Lower lobe of right lung (tissue), 2 donors: Measurements from ENCODE around the gene NELL1. TPM values are rescaled to one million over a fixed set of nuclear protein-coding genes. Genes with fewer than 3 reads are reported as not detected.

ENCODE experiments used
- ATAC-seq, 2 donors: fragments of 200-7000 bp; cut with Tn5 transposase; one replicate each; pipeline ENCODE4 v1.9.1; 2020 to 2022; ENCODE audit warnings: mild to moderate bottlenecking in 2 of 2, moderate library complexity in 2 of 2
- DNase-seq: peaks from one replicate; pipeline ENCODE4 v3.0.0-alpha.2; 2020
- H3K27ac ChIP-seq: fragments of 200-600 bp; one replicate; pipeline ENCODE4 v1.8.0; 2022
- H3K27me3 ChIP-seq: fragments of 200-600 bp; one replicate; pipeline ENCODE4 v1.8.0; 2022; ENCODE audit warnings: low read depth
- H3K36me3 ChIP-seq: fragments of 200-600 bp; one replicate; pipeline ENCODE4 v1.8.0; 2022; ENCODE audit warnings: mild to moderate bottlenecking
- H3K4me1 ChIP-seq: fragments of 200-600 bp; one replicate; pipeline ENCODE4 v1.8.0; 2022
- H3K4me3 ChIP-seq: fragments of 200-600 bp; one replicate; pipeline ENCODE4 v1.8.0; 2022; ENCODE audit warnings: mild to moderate bottlenecking
- H3K9me3 ChIP-seq: fragments of 200-600 bp; one replicate; pipeline ENCODE4 v1.8.0; 2022
- intact Hi-C: fragments of 100-400 bp; cut with DNase I; formaldehyde crosslinking; loops from one replicate; pipeline ENCODE4 v1.11.0; 2022
- total RNA-seq: library from RNA; stranded (reverse); fragmentation: NEBNext Ultra II Directional; extraction: Animal tissue kit (Norgen Biotek cat#: 25700); gene quantifications from one replicate; pipeline ENCODE4 v1.2.1, GENCODE V29; 2021
- TF ChIP-seq, protein P1 (sequence below): fragments of 200-600 bp; IDR thresholded peaks from one replicate; pipeline ENCODE4 v1.8.0; 2022; ENCODE audit warnings: antibody characterized with exemption, mild to moderate bottlenecking
- donor health status: DM: no; HTN: yes; CAD: no; lungs with severe emphysema.

NELL1 gene
- total RNA-seq, 1 donor from 2014 or later = 0.15 TPM

DNA sequence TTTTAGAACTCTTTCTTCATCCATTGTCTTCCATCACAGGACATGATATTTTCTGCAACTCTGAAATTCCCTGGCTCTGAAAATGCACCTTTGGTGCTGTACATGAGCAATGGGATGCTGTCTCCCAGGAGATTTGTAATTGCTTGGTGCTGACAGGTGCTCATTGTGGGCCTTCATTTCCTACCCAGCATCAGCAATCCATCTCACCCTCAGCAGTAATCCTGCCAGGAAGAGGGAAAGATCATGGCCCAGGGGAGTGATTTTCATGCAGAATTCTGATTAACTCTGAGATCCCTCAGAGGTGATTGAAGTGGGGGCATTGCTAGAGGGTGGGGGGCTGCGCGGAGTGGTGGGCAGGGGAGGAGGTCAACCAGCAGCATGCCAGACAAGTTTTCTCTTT is 651.7 kb downstream of the NELL1 start:
- no peaks in the 10 kb centered on the region for H3K9me3 ChIP-seq
- H3K4me1 ChIP-seq = no peaks in the 10 kb centered on the region
- DNase-seq (no peak), ATAC-seq (no peak)
- H3K27ac ChIP-seq = no peak overlapping the region
- no peak overlapping the region for H3K4me3 ChIP-seq
- intact Hi-C loops = no loop called here
- H3K27me3 ChIP-seq = no peaks in the 10 kb centered on the region
- no peaks in the 10 kb centered on the region for H3K36me3 ChIP-seq
- TF ChIP-seq, protein P1, sequence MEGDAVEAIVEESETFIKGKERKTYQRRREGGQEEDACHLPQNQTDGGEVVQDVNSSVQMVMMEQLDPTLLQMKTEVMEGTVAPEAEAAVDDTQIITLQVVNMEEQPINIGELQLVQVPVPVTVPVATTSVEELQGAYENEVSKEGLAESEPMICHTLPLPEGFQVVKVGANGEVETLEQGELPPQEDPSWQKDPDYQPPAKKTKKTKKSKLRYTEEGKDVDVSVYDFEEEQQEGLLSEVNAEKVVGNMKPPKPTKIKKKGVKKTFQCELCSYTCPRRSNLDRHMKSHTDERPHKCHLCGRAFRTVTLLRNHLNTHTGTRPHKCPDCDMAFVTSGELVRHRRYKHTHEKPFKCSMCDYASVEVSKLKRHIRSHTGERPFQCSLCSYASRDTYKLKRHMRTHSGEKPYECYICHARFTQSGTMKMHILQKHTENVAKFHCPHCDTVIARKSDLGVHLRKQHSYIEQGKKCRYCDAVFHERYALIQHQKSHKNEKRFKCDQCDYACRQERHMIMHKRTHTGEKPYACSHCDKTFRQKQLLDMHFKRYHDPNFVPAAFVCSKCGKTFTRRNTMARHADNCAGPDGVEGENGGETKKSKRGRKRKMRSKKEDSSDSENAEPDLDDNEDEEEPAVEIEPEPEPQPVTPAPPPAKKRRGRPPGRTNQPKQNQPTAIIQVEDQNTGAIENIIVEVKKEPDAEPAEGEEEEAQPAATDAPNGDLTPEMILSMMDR = no peak

DNA sequence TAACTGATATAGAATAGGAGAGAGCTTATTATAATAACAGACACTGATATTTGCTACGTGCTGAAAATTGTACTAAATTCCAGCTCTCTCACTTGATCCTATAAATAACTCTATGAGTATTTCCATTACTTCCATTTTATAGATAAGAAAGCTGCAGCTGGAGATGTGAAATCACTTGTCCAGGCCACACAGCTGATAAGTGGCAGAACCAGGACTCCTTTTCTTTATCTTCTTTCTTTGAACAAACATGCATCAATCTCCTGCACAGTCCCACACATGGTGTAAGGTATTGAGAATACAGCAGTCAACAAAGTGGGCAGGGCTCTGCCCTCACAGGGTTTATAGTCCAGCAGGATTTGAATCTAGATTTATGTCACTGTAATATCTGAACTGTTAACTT is 652.1 kb downstream of the NELL1 start:
- no peak overlapping the region for H3K27ac ChIP-seq
- no peaks in the 10 kb centered on the region for H3K36me3 ChIP-seq
- no peaks in the 10 kb centered on the region for H3K4me1 ChIP-seq
- H3K9me3 ChIP-seq = no peaks in the 10 kb centered on the region
- no peak for ATAC-seq
- no peak for DNase-seq
- TF ChIP-seq, protein P1 = no peak
- H3K27me3 ChIP-seq = no peaks in the 10 kb centered on the region
- no peak overlapping the region for H3K4me3 ChIP-seq
- intact Hi-C loops = no loop called here

DNA sequence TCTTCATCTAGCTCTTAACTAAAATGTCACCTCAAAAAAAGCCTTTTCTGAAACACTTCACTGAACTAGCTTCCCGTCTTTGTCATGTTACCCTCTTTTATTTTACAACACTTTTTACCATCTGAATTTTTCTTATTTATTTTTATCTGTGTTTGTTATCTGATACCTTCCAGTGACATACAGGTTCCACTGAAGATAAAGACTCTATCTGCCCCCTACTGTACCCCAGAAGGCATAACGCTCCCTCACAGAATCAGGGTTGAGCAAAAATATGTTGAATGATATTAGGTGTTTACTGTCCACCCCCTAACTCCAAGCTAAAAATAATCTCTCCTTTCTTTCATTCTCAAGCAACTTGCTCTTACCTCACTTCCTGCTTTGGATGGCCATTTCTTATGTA is 654.2 kb downstream of the NELL1 start:
- no peaks in the 10 kb centered on the region for H3K9me3 ChIP-seq
- H3K27me3 ChIP-seq = no peaks in the 10 kb centered on the region
- intact Hi-C loops = no loop called here
- no peak overlapping the region for H3K4me3 ChIP-seq
- ATAC-seq (no peak), DNase-seq (no peak)
- TF ChIP-seq, protein P1 = no peak
- H3K4me1 ChIP-seq = no peaks in the 10 kb centered on the region
- H3K27ac ChIP-seq = no peak overlapping the region
- no peaks in the 10 kb centered on the region for H3K36me3 ChIP-seq

DNA sequence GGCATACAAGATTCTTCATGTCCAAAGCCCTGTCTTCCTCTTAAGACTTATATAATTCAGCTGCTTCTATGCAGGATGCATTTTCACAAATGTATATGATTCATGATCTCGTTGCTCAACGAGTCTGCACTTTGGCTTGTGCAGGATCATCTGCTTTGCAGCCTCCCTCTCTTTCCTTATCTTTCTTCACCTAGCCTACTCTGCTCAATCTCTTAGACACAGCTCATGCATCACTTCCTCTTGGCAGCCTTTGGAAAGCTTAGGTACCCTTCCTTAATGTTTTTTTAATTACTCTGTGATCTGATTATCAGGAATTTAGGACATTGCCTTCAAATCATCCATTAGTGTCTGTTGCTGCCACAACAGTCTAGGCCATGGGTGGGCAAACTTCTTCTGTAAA is 673.8 kb downstream of the NELL1 start:
- ATAC-seq (no peak), DNase-seq (no peak)
- Histone ChIP-seq H3K36me3 (no peaks in the 10 kb centered on the region), H3K4me3 (no peak overlapping the region), H3K27ac (no peak overlapping the region), H3K9me3 (no peaks in the 10 kb centered on the region), H3K4me1 (no peaks in the 10 kb centered on the region), H3K27me3 (no peaks in the 10 kb centered on the region)
- TF ChIP-seq, protein P1 = no peak
- intact Hi-C loops = no loop called here

DNA sequence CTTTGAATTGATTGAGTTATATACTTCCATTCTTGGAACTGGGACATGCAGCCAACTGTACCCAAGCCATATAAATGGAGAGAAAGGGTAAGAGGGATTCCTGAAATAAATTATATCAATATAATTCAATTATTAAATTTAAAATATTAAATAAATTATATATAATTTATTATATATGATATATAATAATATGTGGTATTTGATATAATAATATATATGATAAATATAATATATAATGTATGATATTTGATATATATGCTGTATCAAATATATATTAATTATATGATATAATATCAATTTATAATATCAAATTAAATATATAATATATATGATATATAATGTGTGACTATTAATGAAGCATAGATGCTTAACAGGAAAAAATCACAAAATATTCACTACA is 677.0 kb downstream of the NELL1 start:
- ATAC-seq = no peak
- Histone ChIP-seq H3K27me3 (no peaks in the 10 kb centered on the region), H3K9me3 (no peaks in the 10 kb centered on the region), H3K36me3 (no peaks in the 10 kb centered on the region), H3K4me3 (no peak overlapping the region), H3K27ac (no peak overlapping the region), H3K4me1 (no peaks in the 10 kb centered on the region)
- intact Hi-C loops = no loop called here
- TF ChIP-seq, protein P1 = no peak
- no peak for DNase-seq

DNA sequence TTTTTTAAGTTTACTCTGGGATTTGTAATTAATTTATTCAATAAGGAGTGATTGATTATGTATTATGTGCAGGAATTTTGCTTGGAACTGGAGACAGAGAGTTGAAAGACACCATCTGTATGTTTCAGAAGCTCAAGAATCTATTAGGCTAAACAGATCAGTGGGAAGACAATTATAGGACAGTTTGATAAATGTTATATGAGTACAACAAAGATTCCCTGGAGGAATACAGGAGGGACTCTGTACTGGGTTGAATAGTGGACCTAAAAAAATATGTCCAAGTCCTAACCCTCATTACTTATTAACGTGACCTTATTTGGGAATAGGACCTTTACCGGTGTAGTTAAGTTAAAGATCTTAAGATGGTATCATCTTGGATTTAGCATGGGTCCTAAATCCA is 681.2 kb downstream of the NELL1 start:
- TF ChIP-seq, protein P1 = no peak
- intact Hi-C loops = no loop called here
- H3K4me3 ChIP-seq = no peak overlapping the region
- H3K9me3 ChIP-seq = no peaks in the 10 kb centered on the region
- ATAC-seq (no peak), DNase-seq (no peak)
- no peaks in the 10 kb centered on the region for H3K27me3 ChIP-seq
- no peak overlapping the region for H3K27ac ChIP-seq
- no peaks in the 10 kb centered on the region for H3K4me1 ChIP-seq
- no peaks in the 10 kb centered on the region for H3K36me3 ChIP-seq
